ENCODE measurements around the gene LPGAT1. TPM values are rescaled to one million over a fixed set of nuclear protein-coding genes. Genes with fewer than 3 reads are reported as not detected.

The LPGAT1 gene
- total RNA-seq, 2 donors from 2014 or later: 14.1 to 16.6 TPM

DNA sequence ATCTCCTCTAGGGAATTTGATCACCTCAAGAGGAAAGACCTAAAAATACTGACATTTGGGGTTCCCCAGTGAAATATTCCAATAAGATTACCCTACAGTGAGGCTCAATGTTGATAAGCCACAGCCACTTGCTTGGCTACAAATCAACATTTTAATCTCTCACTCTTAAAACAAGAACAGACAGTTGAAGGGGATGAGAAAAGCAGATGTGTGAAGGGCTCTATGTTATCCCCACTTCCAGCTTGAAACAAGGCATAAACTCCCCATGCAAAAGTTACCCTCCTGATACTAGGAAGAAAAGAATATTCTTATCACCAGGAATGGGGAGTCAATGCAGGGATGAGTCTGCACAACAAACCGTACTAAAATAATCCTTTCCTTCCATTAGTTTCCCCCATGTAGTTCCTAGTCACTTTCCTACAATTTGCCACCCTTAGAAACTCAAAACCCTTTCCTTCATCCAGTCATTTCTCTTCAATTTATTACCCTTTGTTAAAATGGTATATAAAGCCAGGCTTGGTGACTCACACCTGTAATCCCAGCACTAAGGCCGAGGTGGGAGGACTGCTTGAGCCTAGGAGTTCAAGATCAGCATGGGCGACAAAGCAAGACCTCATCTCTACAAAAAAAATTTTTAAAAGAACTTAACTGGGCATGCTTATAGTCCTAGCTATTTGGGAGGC is 29.5 kb downstream of the LPGAT1 start:
- H3K36me3 Mint-ChIP-seq: peaks cover 15 to 28% of the 10 kb centered on the region in 2 donors

GRCh38 chr1:211797994-211798393 is 32.6 kb downstream of the LPGAT1 start:
- DNase-seq (ENCODE audit: low spot score in 2 of 2) (no peak), ATAC-seq (no peak)
- Mint-ChIP-seq H3K9me3 (peaks cover 6 to 7% of the 10 kb centered on the region in 2 donors), H3K36me3 (peaks cover 11 to 16% of the 10 kb centered on the region in 2 donors), H3K27ac (no peak overlapping the region)

More for the DNA sequence above, 29.5 kb downstream of the LPGAT1 start:
- ATAC-seq: no peak
- DNase-seq (ENCODE audit: low spot score in 2 of 2): no peak
- H3K9me3 Mint-ChIP-seq: peaks cover 6 to 7% of the 10 kb centered on the region in 2 donors
- no peak overlapping the region for H3K27ac Mint-ChIP-seq

DNA sequence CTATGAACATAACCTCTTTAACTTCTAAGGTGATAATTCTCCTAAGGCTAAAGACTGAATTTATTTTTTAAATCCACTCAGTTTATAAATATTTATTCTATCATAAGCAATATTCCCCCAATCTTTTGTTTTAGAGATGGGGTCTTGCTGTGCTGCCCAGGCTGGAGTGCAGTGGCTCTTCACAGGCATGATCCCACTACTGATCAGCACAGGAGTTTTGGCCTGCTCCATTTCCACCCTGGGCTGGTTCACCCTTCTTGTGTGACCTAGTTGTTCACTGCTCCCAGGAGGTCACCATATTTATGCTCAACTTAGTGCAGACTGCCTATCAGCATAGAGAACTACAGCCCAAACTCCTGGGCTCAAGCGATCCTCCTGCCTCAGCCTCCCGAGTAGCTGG is 38.6 kb downstream of the LPGAT1 start:
- DNase-seq (ENCODE audit: low spot score in 2 of 2): no peak
- ATAC-seq: no peak
- no peak overlapping the region for H3K27ac Mint-ChIP-seq
- no peaks in the 10 kb centered on the region for H3K36me3 Mint-ChIP-seq
- H3K9me3 Mint-ChIP-seq: no peaks in the 10 kb centered on the region

DNA sequence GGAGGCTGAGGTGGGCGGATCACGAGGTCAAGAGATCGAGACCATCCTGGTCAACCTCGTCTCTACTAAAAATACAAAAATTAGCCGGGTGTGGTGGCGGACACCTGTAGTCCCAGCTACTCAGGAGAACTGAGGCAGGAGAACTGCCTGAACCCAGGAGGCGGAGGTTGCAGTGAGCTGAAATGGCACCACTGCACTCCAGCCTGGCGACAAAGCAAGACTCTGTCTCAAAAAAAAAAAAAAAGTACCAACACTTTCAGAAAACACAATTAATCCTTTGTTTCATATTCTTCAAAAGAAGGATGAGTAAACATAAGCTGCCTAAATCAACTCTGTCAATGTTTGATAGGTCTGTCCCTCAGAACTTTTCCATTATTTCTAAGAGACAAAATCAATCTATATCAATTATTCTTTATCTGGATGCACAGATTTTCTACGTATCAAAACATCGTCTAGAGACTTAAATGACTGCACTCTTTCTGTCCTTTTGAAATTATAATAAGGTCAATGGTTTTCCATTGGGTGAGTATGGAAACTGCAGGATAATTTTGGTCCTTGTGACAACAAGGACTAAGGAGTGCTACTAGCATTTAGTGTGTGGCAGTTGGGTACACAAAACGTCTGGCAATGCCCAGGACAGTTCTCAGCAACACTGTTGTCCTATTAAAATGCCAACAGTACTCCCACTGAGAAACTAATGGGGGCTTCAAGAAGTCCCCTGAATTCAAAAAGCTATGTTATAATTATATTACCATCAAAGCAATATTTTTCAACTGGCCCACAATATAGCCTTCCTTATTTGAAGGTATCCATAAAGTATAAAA is 40.7 kb downstream of the LPGAT1 start:
- Mint-ChIP-seq H3K9me3 (no peaks in the 10 kb centered on the region), H3K27ac (no peak overlapping the region), H3K36me3 (no peaks in the 10 kb centered on the region)
- no peak for ATAC-seq
- no peak for DNase-seq (ENCODE audit: low spot score in 2 of 2)

GRCh38 chr1:211788626-211789025 is 41.9 kb downstream of the LPGAT1 start:
- H3K27ac Mint-ChIP-seq: peak overlapping the region in 1 of 2 donors; percentile 65
- no peak for ATAC-seq
- H3K36me3 Mint-ChIP-seq: no peaks in the 10 kb centered on the region

GRCh38 chr1:211783897-211784296 is 46.7 kb downstream of the LPGAT1 start:
- Mint-ChIP-seq H3K27ac (no peak overlapping the region), H3K9me3 (no peaks in the 10 kb centered on the region), H3K36me3 (no peaks in the 10 kb centered on the region)
- ATAC-seq: no peak
- no peak for DNase-seq (ENCODE audit: low spot score in 2 of 2)

More at GRCh38 chr1:211788626-211789025, 41.9 kb downstream of the LPGAT1 start:
- no peak for DNase-seq (ENCODE audit: low spot score in 2 of 2)
- no peaks in the 10 kb centered on the region for H3K9me3 Mint-ChIP-seq

DNA sequence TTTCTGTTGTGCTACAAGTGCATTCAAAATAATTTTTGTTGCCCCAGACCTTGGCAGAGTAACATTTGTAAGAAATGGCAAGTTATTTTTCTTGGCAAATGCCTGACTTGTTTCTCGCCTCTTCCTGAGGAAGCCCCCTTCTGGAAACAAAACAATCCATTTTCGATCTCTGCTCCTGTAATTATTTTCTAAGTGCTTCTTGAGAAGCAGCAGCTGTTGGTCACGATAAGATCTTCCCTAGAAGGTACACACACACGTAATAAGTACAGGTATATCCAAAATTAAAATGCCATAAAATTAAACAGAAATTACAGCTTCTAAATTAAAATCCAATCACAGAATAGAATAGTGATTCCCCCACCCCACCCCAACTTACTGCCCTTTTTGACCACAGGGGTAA is 47.3 kb downstream of the LPGAT1 start:
- ATAC-seq (no peak), DNase-seq (ENCODE audit: low spot score in 2 of 2) (no peak)
- Mint-ChIP-seq H3K27ac (no peak overlapping the region), H3K9me3 (no peaks in the 10 kb centered on the region), H3K36me3 (no peaks in the 10 kb centered on the region)

DNA sequence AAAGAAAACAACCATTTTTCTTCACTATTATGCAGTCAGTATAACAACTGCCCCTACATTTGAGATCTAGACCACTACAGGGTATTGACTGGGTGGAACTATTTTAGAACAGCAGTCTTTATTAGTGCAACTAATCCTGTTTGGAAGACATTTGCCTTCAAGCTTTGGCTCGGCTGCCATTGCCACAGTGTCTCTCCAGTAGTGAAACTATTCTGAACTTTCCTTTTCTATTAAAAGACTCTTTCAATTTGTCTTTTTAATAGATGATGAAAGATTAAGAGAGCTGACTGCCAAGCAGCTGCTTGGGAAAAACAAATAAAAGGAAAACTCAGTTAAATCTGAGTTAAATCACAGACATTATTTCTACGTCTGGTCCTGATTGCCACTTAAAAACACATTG is 49.3 kb downstream of the LPGAT1 start:
- Mint-ChIP-seq H3K9me3 (no peaks in the 10 kb centered on the region), H3K27ac (no peak overlapping the region), H3K36me3 (peaks cover 0 to 6% of the 10 kb centered on the region in 2 donors)
- DNase-seq (ENCODE audit: low spot score in 2 of 2) (no peak), ATAC-seq (no peak)

GRCh38 chr1:211775170-211775569 is 55.4 kb downstream of the LPGAT1 start:
- ATAC-seq (no peak), DNase-seq (ENCODE audit: low spot score in 2 of 2) (no peak)
- Mint-ChIP-seq H3K36me3 (peaks cover 0 to 6% of the 10 kb centered on the region in 2 donors), H3K27ac (no peak overlapping the region), H3K9me3 (no peaks in the 10 kb centered on the region)

- H3K27ac Mint-ChIP-seq: no peak overlapping the region
- DNase-seq (ENCODE audit: low spot score in 2 of 2): no peak
- no peak for ATAC-seq
Observed at GRCh38 chr1:211764701-211765100, 65.9 kb downstream of the LPGAT1 start.

DNA sequence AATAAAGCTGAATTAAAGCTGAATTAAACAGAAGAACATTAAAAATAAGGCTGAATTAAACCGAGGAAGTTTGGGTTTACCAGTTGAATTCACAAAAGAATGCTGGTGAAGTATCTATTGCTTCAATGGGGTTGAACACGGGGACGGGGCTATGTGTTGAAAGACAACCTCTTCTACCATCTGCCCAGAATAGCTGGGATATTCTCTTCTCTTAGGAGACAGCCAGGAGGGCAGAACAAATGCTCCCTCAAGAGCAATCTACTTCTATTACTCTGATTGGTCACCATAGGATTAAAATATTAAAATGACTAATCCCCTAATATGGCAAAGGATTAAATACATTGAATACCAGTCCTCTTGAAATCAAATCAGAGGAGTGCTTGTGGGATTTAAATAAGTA is 68.4 kb downstream of the LPGAT1 start:
- no peak overlapping the region for H3K27ac Mint-ChIP-seq
- DNase-seq (ENCODE audit: low spot score in 2 of 2) (no peak), ATAC-seq (no peak)
- peaks cover 8 to 15% of the 10 kb centered on the region in 2 donors for H3K36me3 Mint-ChIP-seq
- no peaks in the 10 kb centered on the region for H3K9me3 Mint-ChIP-seq

More at GRCh38 chr1:211764701-211765100, 65.9 kb downstream of the LPGAT1 start:
- Mint-ChIP-seq H3K36me3 (peaks cover 6 to 8% of the 10 kb centered on the region in 2 donors), H3K9me3 (no peaks in the 10 kb centered on the region)

- DNase-seq (ENCODE audit: low spot score in 2 of 2) (no peak), ATAC-seq (no peak)
- Mint-ChIP-seq H3K36me3 (peaks cover 7 to 15% of the 10 kb centered on the region in 2 donors), H3K27ac (no peak overlapping the region), H3K9me3 (no peaks in the 10 kb centered on the region)
Observed at GRCh38 chr1:211761400-211761799, 69.2 kb downstream of the LPGAT1 start.

DNA sequence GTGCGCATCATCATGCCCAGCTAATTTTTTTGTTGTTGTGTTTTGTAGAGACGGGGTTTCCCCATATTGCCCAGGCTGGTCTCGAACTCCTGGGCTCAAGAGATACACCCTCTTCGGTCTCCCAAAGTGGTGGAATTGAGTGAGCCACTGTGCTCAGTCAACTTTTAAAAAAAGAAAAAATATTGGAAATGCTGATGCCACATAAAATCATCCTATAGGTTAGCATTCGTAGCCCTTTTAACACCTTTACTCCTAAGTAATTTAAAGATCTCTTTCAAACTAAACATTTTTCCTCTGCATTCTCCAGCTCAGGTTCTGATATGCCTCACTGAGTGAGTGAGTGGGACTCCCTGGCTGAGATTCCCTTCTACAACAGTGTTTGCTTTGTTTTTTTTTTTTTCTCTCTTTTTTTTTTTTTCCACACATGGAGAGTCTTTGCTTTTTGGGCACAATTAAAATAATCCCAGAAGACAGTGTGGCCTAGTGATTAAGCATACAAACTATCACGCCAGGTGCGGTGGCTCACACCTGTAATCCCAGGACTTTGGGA is 74.0 kb downstream of the LPGAT1 start:
- ATAC-seq (no peak), DNase-seq (ENCODE audit: low spot score in 2 of 2) (no peak)
- Mint-ChIP-seq H3K9me3 (no peaks in the 10 kb centered on the region), H3K36me3 (peaks cover 0 to 9% of the 10 kb centered on the region in 2 donors), H3K27ac (no peak overlapping the region)

DNA sequence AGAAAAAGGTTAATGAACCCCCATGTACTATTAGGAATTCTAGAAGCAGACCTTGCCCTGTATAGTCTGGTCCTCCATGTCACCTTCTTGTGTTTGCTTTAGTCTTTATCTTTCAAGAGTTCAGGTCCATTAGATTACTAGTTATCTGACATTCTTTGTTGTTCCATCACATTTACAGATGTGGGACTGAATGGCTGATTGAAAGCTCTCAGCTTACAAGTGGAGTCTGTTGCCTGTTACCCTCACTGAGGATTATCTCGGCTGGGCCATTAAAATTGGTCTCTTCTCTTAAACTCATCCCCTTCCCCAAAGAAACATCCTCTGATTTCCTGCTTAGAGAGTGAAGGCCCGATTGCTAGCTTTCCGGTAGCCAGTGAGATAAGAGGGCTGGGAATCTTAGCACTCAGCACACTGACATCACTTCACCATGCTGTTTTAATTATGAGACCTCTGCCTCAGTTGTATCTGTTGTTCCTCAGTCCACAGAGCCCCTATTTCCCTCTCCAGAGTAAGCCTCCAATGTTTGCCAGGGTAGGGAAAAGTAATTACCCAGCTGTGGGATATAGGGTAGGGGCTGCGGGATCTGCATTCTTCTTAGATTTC is 76.8 kb downstream of the LPGAT1 start:
- H3K36me3 Mint-ChIP-seq: peaks cover 0 to 9% of the 10 kb centered on the region in 2 donors

GRCh38 chr1:211752951-211753486 is 77.5 kb downstream of the LPGAT1 start:
- Mint-ChIP-seq H3K9me3 (no peaks in the 10 kb centered on the region), H3K36me3 (peaks cover 0 to 7% of the 10 kb centered on the region in 2 donors), H3K27ac (no peak overlapping the region)
- ATAC-seq: no peak
- DNase-seq (ENCODE audit: low spot score in 2 of 2): no peak

More for the DNA sequence above, 76.8 kb downstream of the LPGAT1 start:
- Mint-ChIP-seq H3K27ac (no peak overlapping the region), H3K9me3 (no peaks in the 10 kb centered on the region)
- ATAC-seq (no peak), DNase-seq (ENCODE audit: low spot score in 2 of 2) (no peak)

DNA sequence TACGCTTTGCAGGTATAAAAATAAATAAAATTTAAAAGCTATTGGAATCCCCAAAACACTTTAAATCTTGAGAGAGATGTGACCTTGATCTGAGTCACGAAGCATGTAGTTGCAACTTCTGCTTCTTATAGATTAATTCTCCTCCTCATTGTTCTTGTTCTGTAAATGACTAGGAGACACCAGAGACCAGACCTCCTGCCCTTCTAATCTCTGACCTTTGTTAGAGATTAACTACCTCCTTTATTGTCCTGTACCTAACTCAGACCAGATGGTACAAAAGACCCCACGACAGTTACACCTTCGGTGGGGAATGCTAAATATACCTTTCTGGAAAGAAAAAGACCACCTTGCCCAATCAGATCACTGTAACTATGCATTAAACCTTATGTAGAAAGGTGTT is 78.2 kb downstream of the LPGAT1 start:
- DNase-seq (ENCODE audit: low spot score in 2 of 2): no peak
- no peak overlapping the region for H3K27ac Mint-ChIP-seq
- H3K36me3 Mint-ChIP-seq: no peaks in the 10 kb centered on the region

GRCh38 chr1:211751438-211751837 is 79.1 kb downstream of the LPGAT1 start:
- no peak overlapping the region for H3K27ac Mint-ChIP-seq
- ATAC-seq: peak in 1 of 2 donors; percentile 54

More for the DNA sequence above, 78.2 kb downstream of the LPGAT1 start:
- no peak for ATAC-seq
- no peaks in the 10 kb centered on the region for H3K9me3 Mint-ChIP-seq

More at GRCh38 chr1:211751438-211751837, 79.1 kb downstream of the LPGAT1 start:
- H3K9me3 Mint-ChIP-seq: no peaks in the 10 kb centered on the region
- no peaks in the 10 kb centered on the region for H3K36me3 Mint-ChIP-seq
- no peak for DNase-seq (ENCODE audit: low spot score in 2 of 2)
